Neural cell (in vitro differentiated cells): ENCODE results near the gene TSPO2. TPM values are rescaled to one million over a fixed set of nuclear protein-coding genes. Genes with fewer than 3 reads are reported as not detected.

Experiments used
- H2AFZ ChIP-seq: fragments of 200-600, 300-800 bp; sonication (generic), shearing (Covaris generic); 2 replicates; pipeline ENCODE4 v1.6.0; 2014; ENCODE audit warnings: low read depth, mild to moderate bottlenecking, antibody characterized with exemption, low read length, moderate library complexity
- H3F3A ChIP-seq: fragments of 200-600 bp; shearing (Covaris generic); 2 replicates; pipeline ENCODE4 v1.6.1; 2016; ENCODE audit warnings: mild to moderate bottlenecking, moderate library complexity, mixed read lengths, antibody characterized with exemption, low read length; ENCODE audit not compliant: insufficient read depth, poor library complexity, severe bottlenecking
- H3K27ac ChIP-seq: fragments of 200-600, 300-800 bp; sonication (generic), shearing (Covaris generic); 2 replicates; pipeline ENCODE4 v1.5.1; 2014; ENCODE audit warnings: mild to moderate bottlenecking, low read length, moderate library complexity
- H3K27me3 ChIP-seq: fragments of 300-800, 200-600 bp; sonication (generic), shearing (Covaris generic); 2 replicates; pipeline ENCODE4 v1.6.0; 2014; ENCODE audit warnings: mild to moderate bottlenecking, low read depth, low read length, moderate library complexity; ENCODE audit not compliant: insufficient read depth
- H3K36me3 ChIP-seq: fragments of 300-800, 200-600 bp; sonication (generic), shearing (Covaris generic); 2 replicates; pipeline ENCODE4 v1.5.1; 2014; ENCODE audit warnings: mild to moderate bottlenecking, antibody characterized with exemption, low read length, moderate library complexity; ENCODE audit not compliant: insufficient read depth
- H3K4me2 ChIP-seq: fragments of 300-800, 200-600 bp; sonication (generic), shearing (Covaris generic); 2 replicates; pipeline ENCODE4 v1.6.0; 2014; ENCODE audit warnings: mild to moderate bottlenecking, low read length
- H3K4me3 ChIP-seq: fragments of 300-800, 200-600 bp; sonication (generic), shearing (Covaris generic); 2 replicates; pipeline ENCODE4 v1.5.1; 2014; ENCODE audit warnings: mild to moderate bottlenecking, low read length, moderate library complexity
- H3K79me2 ChIP-seq: fragments of 200-600 bp; shearing (Covaris generic); replicated peaks from 2 replicates; pipeline ENCODE4 v1.6.0; 2014; ENCODE audit warnings: mild to moderate bottlenecking, low read length, moderate library complexity; ENCODE audit not compliant: insufficient read depth
- H3K9ac ChIP-seq: fragments of 300-800, 200-600 bp; sonication (generic), shearing (Covaris generic); 2 replicates; pipeline ENCODE4 v1.6.1; 2016; ENCODE audit warnings: mild to moderate bottlenecking, low read length, mixed read lengths
- H3K9me2 ChIP-seq: fragments of 200-600 bp; shearing (Covaris generic); 2 replicates; pipeline ENCODE4 v1.6.1; 2016; ENCODE audit warnings: mild to moderate bottlenecking, low read length, mixed read lengths; ENCODE audit not compliant: insufficient read depth
- H3K9me3 ChIP-seq: fragments of 200-600, 300-800 bp; sonication (generic), shearing (Covaris generic); 2 replicates; pipeline ENCODE4 v1.6.1; 2016; ENCODE audit warnings: mild to moderate bottlenecking, mixed run types, low read length, moderate library complexity, mixed read lengths
- H4K20me1 ChIP-seq: fragments of 200-600 bp; shearing (Covaris generic); 2 replicates; pipeline ENCODE4 v1.6.1; 2016; ENCODE audit warnings: mild to moderate bottlenecking, mixed run types; ENCODE audit not compliant: insufficient read depth
- EP300 ChIP-seq: fragments of 450-650 bp; conservative IDR thresholded peaks from 2 replicates; pipeline ENCODE4 v1.6.1; 2014; ENCODE audit warnings: antibody characterized with exemption, mild to moderate bottlenecking, moderate library complexity; ENCODE audit not compliant: poor library complexity, severe bottlenecking
- EZH2 ChIP-seq: fragments of 200-600, 300-800 bp; shearing (Covaris generic), sonication (generic); IDR thresholded peaks from 2 replicates; pipeline ENCODE4 v1.6.1; 2014; ENCODE audit warnings: antibody characterized with exemption, low read length, borderline replicate concordance, mild to moderate bottlenecking; ENCODE audit not compliant: insufficient read depth, poor library complexity, severe bottlenecking
- MXI1 ChIP-seq: fragments of 450-650 bp; conservative IDR thresholded peaks from 2 replicates; pipeline ENCODE4 v1.6.1; 2014; ENCODE audit warnings: antibody characterized with exemption, mild to moderate bottlenecking; ENCODE audit not compliant: poor library complexity, severe bottlenecking
- POLR2AphosphoS5 ChIP-seq: IDR thresholded peaks from 2 replicates; pipeline ENCODE4 v1.6.1; 2012
- RAD21 ChIP-seq: fragments of 450-650 bp; conservative IDR thresholded peaks from 2 replicates; pipeline ENCODE4 v1.6.1; 2014; ENCODE audit warnings: antibody characterized with exemption, mild to moderate bottlenecking, moderate library complexity
- SMC3 ChIP-seq: fragments of 450-650 bp; conservative IDR thresholded peaks from 2 replicates; pipeline ENCODE4 v1.6.1; 2014; ENCODE audit warnings: antibody characterized with exemption, mild to moderate bottlenecking, moderate library complexity; ENCODE audit not compliant: poor library complexity
- TAF1 ChIP-seq: IDR thresholded peaks from 2 replicates; pipeline ENCODE4 v1.6.1; 2012; ENCODE audit warnings: low read depth
- polyA plus RNA-seq: library from polyadenylated mRNA; depleted of rRNA; stranded (reverse); fragments of >200 nt; gene quantifications from 2 replicates; pipeline ENCODE4 v1.2.3, GENCODE V29; 2014
- TF ChIP-seq, protein P1 (sequence below): fragments of 450-650 bp; IDR thresholded peaks from 2 replicates; pipeline ENCODE4 v1.5.1; 2014; ENCODE audit warnings: antibody characterized with exemption, mild to moderate bottlenecking, moderate library complexity; ENCODE audit not compliant: poor library complexity, severe bottlenecking
- TF ChIP-seq, protein P2 (sequence below): IDR thresholded peaks from 2 replicates; pipeline ENCODE4 v1.6.1; 2012; ENCODE audit warnings: borderline replicate concordance

TSPO2 gene
- polyA plus RNA-seq, 1 donor from 2014 or later = not detected

DNA sequence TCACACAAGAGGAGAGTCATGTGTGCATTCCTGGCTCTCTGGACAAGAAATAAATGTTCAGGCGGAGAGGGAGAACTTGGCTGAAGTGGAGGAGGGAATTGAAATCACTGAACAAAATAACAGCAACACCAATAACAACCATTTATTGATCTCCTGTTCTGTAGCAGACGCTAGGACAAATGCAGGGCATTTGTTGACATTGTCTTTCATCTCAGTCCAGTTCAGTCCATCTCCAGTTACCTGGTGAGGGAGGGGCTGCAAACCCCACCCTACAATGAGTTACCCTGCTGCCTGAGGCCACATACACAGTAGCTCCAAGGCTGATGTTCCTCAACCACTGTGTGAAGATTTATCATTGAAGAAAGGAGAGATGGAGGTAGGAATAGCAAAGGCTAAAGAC, 30.6 kb upstream of the TSPO2 start:
- Histone ChIP-seq H3K9ac (no peak overlapping the region), H3K36me3 (no peaks in the 10 kb centered on the region), H3K4me3 (no peak overlapping the region), H4K20me1 (no peaks in the 10 kb centered on the region), H3K79me2 (no peaks in the 10 kb centered on the region), H3K9me3 (no peaks in the 10 kb centered on the region), H3K4me2 (no peak overlapping the region), H3K27ac (no peak overlapping the region), H3F3A (no peaks in the 10 kb centered on the region), H2AFZ (no peak overlapping the region), H3K27me3 (no peaks in the 10 kb centered on the region), H3K9me2 (no peaks in the 10 kb centered on the region)
- TF ChIP-seq EZH2 (no peak), RAD21 (no peak), EP300 (no peak), POLR2AphosphoS5 (no peak), TAF1 (no peak), SMC3 (no peak), MXI1 (no peak)
- TF ChIP-seq, protein P1, sequence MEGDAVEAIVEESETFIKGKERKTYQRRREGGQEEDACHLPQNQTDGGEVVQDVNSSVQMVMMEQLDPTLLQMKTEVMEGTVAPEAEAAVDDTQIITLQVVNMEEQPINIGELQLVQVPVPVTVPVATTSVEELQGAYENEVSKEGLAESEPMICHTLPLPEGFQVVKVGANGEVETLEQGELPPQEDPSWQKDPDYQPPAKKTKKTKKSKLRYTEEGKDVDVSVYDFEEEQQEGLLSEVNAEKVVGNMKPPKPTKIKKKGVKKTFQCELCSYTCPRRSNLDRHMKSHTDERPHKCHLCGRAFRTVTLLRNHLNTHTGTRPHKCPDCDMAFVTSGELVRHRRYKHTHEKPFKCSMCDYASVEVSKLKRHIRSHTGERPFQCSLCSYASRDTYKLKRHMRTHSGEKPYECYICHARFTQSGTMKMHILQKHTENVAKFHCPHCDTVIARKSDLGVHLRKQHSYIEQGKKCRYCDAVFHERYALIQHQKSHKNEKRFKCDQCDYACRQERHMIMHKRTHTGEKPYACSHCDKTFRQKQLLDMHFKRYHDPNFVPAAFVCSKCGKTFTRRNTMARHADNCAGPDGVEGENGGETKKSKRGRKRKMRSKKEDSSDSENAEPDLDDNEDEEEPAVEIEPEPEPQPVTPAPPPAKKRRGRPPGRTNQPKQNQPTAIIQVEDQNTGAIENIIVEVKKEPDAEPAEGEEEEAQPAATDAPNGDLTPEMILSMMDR = no peak
- TF ChIP-seq, protein P2, sequence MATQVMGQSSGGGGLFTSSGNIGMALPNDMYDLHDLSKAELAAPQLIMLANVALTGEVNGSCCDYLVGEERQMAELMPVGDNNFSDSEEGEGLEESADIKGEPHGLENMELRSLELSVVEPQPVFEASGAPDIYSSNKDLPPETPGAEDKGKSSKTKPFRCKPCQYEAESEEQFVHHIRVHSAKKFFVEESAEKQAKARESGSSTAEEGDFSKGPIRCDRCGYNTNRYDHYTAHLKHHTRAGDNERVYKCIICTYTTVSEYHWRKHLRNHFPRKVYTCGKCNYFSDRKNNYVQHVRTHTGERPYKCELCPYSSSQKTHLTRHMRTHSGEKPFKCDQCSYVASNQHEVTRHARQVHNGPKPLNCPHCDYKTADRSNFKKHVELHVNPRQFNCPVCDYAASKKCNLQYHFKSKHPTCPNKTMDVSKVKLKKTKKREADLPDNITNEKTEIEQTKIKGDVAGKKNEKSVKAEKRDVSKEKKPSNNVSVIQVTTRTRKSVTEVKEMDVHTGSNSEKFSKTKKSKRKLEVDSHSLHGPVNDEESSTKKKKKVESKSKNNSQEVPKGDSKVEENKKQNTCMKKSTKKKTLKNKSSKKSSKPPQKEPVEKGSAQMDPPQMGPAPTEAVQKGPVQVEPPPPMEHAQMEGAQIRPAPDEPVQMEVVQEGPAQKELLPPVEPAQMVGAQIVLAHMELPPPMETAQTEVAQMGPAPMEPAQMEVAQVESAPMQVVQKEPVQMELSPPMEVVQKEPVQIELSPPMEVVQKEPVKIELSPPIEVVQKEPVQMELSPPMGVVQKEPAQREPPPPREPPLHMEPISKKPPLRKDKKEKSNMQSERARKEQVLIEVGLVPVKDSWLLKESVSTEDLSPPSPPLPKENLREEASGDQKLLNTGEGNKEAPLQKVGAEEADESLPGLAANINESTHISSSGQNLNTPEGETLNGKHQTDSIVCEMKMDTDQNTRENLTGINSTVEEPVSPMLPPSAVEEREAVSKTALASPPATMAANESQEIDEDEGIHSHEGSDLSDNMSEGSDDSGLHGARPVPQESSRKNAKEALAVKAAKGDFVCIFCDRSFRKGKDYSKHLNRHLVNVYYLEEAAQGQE = no peak

DNA sequence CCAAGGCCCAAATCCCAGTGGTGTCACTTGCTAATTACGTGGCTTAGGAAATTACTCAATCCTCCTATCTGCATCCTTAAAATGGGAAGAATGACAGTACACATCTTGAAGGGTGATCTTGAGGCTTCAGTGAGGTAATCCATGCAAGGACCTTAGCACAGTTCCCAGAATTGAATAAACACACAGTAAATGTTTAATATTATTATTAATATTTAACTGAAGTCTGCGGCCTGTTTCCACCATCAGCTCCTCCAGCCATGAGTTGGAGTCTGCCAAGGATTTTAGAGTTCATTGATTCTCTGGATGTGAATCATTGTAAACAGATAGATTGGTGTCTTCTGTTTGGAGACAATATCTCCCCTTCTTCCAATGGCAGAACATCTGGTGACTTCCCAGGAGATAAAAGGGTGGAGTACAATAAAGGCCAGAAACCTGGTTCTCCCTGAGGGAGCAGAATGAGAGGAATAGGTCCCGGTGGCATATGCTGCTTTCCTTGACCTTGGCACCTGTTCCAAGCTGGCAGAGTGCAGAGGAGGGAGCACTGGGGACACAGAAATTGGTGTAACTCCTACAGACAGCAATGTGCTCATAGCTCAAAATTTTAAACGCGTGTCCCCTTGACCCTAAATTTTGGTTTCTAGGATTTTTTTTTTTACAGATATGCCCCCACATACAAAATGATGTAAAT, 28.7 kb upstream of the TSPO2 start:
- no peaks in the 10 kb centered on the region for H3K36me3 ChIP-seq
- no peak overlapping the region for H3K4me2 ChIP-seq
- H3K4me3 ChIP-seq = no peak overlapping the region
- no peak overlapping the region for H3K27ac ChIP-seq
- H3K9me3 ChIP-seq = no peaks in the 10 kb centered on the region
- H3F3A ChIP-seq = no peaks in the 10 kb centered on the region
- no peak overlapping the region for H3K9ac ChIP-seq
- H2AFZ ChIP-seq = no peak overlapping the region
- H3K27me3 ChIP-seq = no peaks in the 10 kb centered on the region
- no peak for TF ChIP-seq EP300
- no peak for TF ChIP-seq POLR2AphosphoS5
- TF ChIP-seq, protein P1 = no peak
- no peak for TF ChIP-seq SMC3
- TF ChIP-seq, protein P2 = no peak
- no peak for TF ChIP-seq RAD21
- no peak for TF ChIP-seq EZH2
- H3K9me2 ChIP-seq = no peaks in the 10 kb centered on the region
- no peaks in the 10 kb centered on the region for H4K20me1 ChIP-seq
- no peaks in the 10 kb centered on the region for H3K79me2 ChIP-seq
